ENCODE data around the gene MYBPC3.

Gene MYBPC3

DNA sequence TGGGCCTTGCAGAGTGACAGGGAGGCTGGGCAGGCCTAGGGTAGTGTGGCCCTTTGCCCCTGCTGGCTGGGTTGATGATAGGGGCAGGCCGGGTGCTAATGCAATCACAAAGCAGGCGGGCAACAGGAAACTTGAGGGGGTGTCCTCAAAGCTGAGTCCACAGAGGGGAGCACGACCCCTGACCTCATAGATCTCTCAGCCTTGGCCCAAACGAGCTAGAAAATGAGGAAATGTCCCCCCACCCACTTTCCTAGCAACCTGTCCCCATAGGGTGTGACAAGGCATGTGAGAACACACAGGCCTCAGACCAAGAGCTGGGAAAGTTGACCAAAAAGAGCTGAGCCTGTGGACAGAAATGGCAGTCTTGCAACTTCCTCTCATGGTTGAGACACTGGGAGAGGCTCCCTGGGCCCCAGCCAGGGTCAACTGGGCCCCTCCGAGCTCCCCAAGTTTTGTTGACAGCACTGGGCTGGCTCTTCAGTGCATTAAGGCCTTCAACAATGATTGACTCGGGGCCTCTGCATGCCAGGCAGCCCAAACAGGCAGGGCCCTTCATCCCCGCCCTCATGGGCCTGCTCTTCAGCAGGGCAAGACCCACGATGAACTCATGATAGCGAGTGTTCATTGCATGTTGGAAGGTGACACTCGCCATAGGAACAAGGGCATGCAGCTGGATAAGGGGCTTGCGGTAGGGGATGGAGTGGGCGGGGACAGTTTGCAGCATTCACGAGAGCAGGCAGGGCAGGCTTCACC lies 35.6 kb upstream of the MYBPC3 start:
- DNase-seq: no peak

DNA sequence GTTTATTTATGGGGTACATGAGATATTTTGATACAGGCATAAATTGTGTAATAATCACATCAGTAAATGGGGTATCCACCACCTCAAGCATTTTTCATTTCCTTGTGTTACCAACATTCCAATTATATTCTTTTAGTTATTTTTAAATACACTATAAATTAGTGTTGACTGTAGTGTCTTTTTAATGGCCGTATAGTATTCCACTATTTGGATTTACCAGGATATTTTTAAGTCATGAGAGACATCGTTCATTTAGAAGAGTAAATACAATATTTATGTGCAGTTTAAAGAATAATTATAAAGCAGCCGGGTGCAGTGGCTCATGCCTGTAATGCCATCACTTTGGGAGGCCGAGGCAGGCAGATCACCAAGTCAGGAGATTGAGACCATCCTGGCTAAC lies 32.0 kb upstream of the MYBPC3 start:
- no peak for DNase-seq

DNA sequence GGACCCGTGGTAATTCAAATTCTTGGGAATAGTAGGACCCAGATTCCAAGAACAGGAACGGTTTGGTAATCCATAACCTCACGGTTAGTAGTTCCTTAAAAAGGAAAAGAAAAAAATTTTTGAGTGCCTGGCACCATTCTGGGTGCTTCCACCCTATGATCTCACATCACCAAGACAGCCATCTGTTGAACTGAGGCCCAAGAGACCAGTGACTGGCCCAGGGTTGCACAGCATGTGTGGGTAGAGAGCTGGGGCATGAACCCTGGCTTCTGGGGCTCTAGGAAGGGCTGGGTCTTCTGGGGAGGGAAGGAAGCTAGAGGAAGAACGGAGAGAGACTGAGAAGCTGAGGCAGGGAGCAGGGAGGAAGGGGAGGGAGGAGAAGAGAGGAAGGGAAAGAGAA lies 30.6 kb upstream of the MYBPC3 start:
- no peak for DNase-seq

DNA sequence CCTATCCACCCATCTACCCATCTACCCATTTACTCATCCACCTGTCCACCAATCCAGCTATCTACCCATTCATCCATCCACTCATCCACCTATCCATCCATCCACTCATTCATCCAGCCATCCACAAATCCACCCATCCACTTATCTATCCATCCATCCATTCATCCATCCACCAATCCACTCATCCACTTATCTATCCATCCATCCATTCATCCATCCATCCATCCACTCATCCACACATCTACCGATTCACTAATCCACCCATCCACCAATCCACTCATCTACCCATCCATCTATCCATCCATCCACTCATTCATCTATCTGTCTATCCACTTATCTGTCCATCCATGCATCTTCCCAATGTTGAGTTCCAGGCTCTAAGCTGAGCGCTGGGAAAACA lies 27.6 kb upstream of the MYBPC3 start:
- DNase-seq: no peak

DNA sequence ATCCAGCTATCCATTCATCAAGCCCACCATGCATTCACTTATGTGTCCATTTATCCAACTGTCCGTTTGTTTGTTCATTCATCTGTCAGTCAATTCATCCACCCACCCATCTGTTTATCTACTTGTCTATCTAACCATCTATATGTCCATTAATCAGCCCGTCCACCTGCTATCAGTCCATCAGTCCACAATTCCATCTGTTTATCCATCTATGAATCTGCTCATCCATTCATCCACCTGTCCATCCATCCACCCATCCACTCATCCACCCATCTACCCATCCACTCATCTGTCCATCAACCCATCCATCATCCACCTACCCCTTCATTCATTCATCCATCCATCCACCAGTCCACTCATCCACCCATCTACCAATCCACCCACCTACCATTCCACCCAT lies 26.8 kb upstream of the MYBPC3 start:
- DNase-seq: no peak

DNA sequence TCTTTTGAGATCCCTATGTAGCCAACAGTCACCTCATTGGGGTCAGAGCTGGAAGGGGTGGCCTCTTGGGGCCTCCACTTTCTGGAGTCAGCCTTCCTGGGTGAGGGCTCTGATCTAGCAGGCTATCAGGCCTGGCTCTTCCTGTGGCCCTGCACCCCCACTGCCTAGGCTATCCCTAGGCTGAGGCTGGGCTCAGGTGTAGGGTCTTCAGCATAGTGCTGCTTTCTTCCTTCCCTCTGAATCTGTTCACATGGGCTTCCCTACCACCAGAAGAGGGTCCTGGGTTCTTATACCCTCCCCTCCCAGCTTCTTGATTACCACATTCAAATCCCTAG lies 26.3 kb upstream of the MYBPC3 start:
- no peak for DNase-seq

DNA sequence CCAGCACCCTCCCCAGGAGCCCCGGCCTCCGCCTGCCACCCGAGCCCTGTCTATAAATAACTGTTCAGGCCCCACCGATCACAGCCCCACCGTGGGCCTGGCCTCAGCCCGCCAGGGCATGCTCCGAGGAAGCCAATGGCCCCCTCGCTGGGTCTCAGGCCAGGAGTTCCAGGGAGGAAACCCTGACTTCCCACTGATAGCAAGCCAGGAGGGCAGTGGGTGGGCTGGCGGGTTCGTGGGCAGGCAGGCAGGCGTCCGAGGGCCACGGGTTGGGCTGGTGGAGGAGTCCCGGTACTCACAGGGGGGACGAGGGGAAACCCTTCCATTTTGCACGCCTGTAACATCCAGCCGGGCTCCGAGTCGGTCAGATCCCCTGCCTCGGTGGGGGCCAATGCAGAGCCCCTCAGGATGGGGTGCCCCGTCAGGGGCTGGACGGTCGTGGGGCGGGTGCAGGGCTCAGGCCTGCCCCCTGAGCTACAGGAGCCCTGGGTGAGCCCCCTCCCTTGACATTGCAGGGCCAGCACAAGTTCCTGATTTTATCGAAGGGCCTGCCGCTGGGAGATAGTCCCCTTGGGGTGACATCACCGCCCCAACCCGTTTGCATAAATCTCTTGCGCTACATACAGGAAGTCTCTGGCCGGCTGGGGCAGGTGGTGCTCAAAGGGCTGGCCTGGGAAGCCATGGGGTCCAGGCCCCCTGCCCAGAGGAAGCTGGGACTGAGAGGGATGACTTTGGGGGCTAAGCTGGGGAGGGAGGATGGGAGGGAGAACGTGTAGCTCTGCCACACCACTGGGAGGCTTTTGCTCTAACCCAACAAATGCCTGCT lies 25.7 kb upstream of the MYBPC3 start, which contains the start of gene SPI1:
SPI1 (minus strand) TSS at position 538 of the 826 bp plus-strand sequence; CDS start at position 344, 194 bp downstream.
- DNase-seq: peak in 14 of 56 donors; percentile 17 to 61 (median 33)

DNA sequence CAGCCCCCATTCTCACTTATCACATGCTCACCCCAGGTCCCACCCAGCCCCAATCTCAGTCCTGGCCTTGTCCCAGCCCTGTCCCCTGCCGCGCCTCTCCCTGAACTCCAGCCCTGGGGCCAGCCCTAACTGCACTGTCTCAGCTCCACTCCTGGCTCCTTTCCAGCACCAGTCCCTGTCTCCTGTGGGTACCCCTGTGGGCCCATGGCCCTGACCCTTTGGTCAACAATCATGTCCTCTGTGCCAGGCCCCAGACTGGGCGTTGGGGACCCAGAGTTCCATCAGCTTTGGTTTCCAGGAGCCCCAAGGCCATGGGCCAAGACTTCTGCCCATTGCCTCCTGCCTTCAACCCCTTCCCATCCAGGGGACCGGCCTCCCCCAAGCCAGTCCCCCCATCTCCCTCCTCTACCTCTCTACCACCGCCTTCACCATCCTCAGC lies 25.1 kb upstream of the MYBPC3 start:
- no peak for DNase-seq

DNA sequence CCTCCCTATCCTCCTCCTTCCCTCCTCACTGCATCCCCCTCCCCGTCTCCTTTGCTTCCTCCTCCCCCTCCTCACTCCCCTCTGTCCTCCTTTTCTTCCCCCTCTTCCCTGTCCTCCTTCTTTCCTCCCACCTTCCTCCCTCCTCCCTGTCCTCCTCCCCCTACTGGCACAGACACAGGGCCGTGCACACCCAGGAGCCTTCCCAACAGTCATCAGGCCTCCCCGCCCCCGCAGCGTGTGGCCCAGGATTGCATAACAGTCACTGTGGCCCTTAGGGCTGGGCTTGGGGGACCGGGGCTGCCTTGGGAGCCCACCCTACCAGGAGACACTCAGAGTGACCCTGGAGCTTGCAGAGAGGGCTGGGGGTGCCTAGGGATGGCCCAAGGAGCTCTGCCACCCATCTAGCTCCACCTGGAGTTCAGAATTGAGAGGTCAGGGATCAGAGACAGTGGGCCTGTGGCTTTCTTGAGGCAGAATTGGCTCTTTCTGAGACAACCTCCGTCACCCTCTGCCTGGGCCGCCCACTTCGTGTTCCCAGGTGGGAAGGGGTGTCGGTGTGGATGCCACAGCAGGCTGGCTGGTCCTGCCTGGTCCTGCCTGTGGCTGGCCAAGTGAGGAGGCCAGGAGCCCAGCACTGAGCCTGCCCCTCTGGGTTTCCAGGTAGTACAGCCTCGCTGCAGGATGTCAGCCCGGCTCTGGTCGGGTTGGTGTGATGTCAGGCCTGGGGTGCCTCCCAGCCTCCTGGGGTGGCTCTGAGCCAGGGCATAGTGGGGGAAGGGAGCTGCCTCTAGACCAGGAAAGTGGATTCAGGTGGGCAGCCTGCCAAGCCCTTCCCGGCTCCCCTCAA lies 24.2 kb upstream of the MYBPC3 start:
- DNase-seq: peak in 4 of 56 donors; percentile 14 to 33 (median 26)

DNA sequence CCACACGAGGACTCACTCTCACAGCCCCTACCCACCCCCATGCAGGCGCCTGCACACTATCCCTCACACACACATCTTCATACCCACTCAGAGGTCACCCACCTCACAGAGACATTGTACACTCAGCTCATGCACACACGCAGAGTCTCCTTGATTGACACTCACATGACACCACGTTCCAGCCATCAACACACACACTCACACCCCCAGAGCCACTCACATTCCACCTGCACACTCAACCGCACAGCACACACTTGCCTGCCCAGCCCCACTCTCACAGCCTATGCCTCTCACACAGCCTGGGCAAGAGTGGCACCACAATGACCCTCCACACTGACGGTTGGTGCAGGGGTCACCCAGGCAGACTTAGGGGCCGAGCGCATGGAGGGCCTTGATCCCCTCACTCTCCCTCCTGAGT lies 23.6 kb upstream of the MYBPC3 start:
- DNase-seq: no peak

DNA sequence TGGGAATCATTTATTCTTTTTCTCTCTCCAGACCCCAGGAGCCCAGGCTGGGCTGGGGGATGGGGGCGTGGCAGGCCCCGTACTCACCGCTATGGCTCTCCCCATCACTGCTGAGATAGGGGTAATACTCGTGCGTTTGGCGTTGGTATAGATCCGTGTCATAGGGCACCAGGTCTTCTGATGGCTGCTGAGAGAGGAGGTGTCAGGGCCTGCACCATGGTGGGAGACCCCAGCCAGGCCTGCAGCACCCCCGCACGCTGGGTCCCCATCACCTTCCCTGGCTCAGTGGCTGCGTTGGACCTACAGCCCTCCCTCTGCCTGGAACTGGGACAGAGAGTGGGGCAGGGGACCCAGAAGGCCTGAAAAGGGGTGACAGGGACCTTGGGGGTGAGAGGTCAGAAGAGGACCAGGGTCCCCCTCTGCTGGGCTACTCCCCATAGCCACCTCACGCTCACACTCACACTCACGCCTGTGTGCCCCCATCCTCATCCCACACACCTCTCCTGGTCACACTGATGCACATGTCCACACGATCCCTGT lies 23.1 kb upstream of the MYBPC3 start:
- DNase-seq: no peak

DNA sequence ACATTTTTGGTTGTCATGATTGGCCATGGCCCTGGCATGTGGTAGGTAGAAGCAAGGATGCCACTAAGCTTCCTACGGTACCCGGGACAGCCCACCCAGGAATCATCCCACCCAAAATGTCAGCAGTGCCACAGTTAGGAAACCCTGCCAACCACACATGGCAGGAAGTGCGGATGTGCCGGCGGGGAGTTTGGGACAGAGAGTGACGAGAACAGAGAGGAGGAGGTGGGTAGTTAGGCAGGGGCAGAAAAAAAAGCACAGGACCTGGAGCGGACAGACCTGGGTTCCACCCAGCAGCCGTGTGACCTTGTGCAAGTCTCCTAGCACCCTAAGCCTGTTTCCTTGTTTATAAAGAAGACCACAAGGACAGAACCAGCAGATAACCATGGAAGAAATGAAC lies 22.5 kb upstream of the MYBPC3 start:
- no peak for DNase-seq

DNA sequence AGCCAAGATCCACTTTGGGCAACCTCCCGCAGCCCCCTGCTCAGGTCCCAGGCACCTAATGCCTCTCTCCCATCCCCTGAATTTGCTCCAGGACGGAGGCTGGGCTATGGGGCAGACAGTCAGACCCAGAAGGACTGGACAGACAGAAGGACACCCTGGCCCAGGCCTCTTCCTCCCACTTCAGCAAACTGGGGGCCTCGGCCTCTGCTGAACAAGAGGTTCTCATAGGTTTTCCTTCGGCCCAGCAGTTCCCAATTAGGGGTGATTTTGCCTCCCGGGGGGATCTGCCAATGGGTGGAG lies 22.2 kb upstream of the MYBPC3 start:
- no peak for DNase-seq

DNA sequence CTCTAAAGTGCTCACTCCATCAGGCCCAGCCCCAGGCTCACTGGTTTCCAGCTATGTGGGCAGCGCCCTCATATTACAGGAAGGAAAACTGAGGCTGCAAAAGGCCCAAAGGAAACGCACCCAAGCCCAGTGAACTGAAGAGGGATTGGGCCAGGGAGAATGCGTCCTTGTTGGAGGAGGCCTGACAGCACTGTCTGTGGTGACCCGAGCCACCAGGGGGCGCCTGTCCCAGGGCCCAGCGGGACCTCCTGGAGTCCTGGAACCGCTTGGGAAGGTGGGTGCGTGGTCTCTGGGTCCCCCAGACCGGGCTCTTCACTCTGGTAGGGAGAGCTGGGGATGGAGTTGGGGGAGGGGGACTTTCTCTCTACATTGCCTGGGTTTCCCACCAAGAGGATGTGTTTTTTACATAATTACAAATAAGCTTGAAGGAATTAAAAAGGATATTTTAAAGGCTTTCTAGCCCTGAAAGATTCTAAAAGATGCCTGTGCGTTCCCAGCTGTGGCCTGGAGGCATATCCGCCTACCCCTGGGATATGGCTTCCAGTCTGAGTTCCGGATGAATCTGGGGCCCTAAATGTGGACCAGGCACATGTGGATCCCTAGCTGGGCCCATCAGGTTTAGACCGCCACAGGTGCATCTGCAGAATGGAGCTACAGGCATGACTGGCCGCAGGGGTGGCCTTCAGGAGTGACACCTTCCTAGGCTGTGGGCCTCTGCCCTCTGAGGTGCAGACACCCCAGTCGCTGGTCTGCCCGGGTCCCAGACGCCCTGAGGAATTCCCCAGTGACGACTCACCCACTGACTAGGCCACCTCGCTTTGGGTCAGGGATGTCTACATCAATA lies 21.6 kb upstream of the MYBPC3 start:
- peak in 40 of 56 donors; percentile 12 to 86 (median 54) for DNase-seq

DNA sequence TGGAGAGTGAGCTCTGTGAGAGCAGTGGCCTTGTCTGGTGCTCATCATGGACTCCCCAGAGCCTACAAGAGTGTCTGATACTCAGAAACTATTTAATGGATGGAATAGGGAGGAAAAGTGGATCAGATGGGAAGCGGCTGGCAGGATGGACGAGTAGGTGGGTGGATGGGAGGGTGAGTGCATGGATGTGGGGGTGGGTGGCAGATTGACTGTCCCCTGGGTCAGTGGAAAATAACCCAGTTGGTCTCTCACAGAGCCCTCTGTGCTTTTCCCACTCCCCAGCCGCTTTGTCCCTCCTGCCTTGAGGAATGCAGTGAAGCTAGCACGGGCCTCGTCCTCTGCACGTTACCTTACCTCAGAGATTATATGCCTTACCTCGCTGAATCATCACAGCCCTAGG lies 19.9 kb upstream of the MYBPC3 start:
- DNase-seq: no peak

DNA sequence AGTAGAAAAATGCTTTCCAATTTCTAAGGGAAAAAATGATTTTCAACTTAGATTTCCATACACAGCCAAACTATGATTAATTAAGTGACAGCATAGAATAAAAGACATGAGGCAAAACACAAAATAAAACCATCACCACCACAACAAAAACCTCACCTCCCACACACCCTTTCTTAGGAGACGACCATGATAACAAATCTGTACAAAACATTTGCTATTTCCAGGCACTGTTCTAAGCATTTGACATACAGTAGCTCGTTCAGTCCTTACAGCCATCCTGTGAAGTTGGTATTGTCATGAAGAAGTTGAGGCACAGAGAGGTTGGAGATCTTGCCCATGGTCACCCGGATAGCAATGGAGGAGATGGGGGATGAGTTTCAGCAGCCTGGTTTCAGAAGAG lies 17.2 kb upstream of the MYBPC3 start:
- DNase-seq: no peak

DNA sequence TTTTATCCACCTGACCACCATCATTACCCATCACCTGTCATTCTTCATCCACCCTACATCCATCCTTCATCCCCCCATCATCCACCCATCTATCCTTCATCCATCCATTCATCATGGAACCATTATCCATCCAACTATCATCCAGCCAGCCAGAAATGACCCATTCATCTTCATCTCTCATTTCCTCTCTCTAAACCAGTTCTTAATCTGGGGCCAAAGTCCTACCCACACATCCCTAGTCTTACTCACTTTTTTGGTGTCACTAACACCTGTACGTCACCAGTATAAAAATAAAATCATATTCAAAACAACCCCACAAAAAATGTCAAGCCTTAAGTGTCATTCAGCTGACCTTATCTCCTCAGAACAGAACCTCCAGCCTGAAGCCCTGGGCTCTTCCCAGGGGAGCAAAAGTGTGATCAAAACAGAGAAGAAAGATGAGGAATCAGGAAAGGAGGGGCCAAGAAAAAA lies 13.6 kb upstream of the MYBPC3 start:
- DNase-seq: no peak

DNA sequence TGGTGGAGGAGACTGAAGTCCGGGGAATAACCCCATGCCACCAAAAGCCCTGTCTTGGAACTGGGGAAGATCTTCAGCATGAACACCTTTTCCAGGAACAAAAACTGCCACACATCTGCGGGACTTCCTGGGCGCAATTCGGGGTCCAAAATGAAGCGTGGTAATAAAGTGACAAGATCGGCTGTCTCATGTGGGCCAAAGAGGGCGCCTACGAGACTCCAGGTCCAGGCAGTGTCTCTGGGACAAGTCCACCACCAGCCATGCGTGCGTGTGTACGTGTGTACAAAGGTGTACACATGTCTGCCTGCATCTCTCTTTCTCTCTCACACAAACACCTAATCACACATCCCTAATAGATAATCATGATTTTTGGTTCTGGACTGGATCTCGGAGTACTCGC lies 8.9 kb upstream of the MYBPC3 start:
- no peak for DNase-seq

DNA sequence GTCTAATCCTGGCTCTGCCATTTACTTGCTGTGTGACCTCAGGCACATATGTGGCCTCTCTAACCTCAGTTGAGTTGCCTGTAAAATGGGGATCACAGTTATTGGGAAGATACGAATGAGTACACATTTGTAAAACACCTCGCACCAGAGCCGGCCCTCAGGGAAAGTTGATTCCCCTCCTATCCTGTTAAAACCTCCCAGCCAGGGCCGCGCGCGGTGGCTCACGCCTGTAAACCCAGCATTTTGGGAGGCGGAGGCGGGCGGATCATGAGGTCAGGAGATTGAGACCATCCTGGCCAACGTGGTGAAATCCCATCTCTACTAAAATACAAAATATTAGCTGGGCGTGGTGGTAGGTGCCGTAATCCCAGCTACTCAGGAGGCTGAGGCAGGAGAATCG lies 7.8 kb upstream of the MYBPC3 start:
- no peak for DNase-seq

DNA sequence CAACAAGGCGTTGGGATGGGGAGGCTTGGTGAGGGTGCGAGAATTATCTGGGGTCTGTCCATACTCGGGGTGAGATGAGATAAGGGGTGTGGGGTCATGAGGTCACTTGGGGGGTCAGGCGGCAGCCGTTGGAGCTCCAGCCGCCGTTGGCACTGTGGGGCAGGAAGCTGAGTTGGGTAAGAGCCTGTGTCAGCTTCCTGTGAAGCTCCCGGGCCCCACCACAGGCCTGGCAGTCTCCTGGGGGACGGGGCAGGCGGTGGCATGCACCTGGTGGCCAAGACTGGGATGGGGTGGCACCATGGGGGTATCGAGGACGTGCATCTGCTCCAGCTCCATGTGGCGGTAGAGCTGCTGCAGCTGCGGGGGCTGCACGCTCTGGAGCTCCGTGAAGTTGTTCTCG lies 7.1 kb upstream of the MYBPC3 start:
- DNase-seq: no peak

DNA sequence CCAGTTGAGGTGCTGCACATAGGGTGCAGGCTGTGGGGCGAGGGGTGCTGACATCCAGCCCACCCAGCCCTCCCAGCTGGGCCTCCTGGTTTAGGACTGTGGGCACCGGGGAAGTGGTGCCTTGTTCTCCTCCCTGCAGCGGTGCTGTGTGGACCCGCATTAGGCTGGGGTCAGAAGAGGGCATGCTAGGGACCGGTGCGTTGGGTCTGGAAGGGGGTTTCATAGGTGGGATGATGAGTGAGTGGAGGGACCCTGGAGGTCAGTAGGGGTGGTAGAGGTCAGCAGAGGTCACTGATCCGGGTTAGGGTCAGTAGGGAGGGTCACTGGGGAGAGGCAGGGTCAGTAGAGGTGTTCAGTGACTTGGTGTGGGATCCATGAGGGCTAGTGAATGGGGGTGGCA lies 6.7 kb upstream of the MYBPC3 start:
- no peak for DNase-seq
